Stomach (tissue), 9 donors: Measurements from ENCODE around the gene PARS2. TPM values are rescaled to one million over a fixed set of nuclear protein-coding genes. Genes with fewer than 3 reads are reported as not detected.

ENCODE experiments used
- DNase-seq, 2 donors: peaks; one replicate each; pipeline versions ENCODE4 v3.0.0 to v3.0.0-alpha.2; 2013 to 2019
- H3K27ac ChIP-seq, 5 donors: fragments of 200-600 bp in 4 of 5; sonication (generic) in 4 of 5; one replicate each; pipeline ENCODE4 v1.5.1; 2013 to 2019; ENCODE audit warnings: mild to moderate bottlenecking in 1 of 5, moderate library complexity in 1 of 5
- H3K27me3 ChIP-seq, 3 donors: fragments of 200-600 bp; sonication (generic); one replicate each; pipeline ENCODE4 v1.5.1; 2017 to 2019; ENCODE audit warnings: mixed run types in 1 of 3
- H3K36me3 ChIP-seq, 4 donors: fragments of 200-600 bp; sonication (generic); 1 replicate in 3 of 4; 2 replicates in 1 of 4; pipeline ENCODE4 v1.5.1; 2016 to 2019
- H3K4me1 ChIP-seq, 4 donors: fragments of 200-600 bp; sonication (generic); one replicate each; pipeline ENCODE4 v1.5.1; 2016 to 2019
- H3K4me3 ChIP-seq, 4 donors: fragments of 200-600 bp; sonication (generic) in 3 of 4; one replicate each; pipeline ENCODE4 v1.5.1; 2016 to 2019; ENCODE audit warnings: mild to moderate bottlenecking in 1 of 4
- H3K9me3 ChIP-seq, 4 donors: fragments of 200-600 bp; sonication (generic); one replicate each; pipeline ENCODE4 v1.5.1; 2016 to 2019
- CTCF ChIP-seq, 7 experiments: fragments of 450-650 bp in 4 of 7; fragments of 200-600 bp in 3 of 7; sonication (generic) in 3 of 7; IDR thresholded peaks; one replicate each; pipeline ENCODE4 v1.5.1; 2016 to 2019; ENCODE audit warnings: antibody characterized with exemption in 7 of 7, control low read depth in 2 of 7, mild to moderate bottlenecking in 1 of 7
- EP300 ChIP-seq: sonication (generic); formaldehyde crosslinking; IDR thresholded peaks from one replicate; pipeline ENCODE4 v1.6.1; 2017; ENCODE audit warnings: antibody characterized with exemption
- POLR2A ChIP-seq, 4 donors: fragments of 450-650 bp; IDR thresholded peaks; one replicate each; pipeline ENCODE4 v1.6.1; 2016; ENCODE audit warnings: antibody characterized with exemption in 4 of 4, control low read depth in 2 of 4, mild to moderate bottlenecking in 1 of 4, moderate library complexity in 1 of 4
- POLR2AphosphoS5 ChIP-seq, 3 donors: sonication (generic); formaldehyde crosslinking; IDR thresholded peaks; one replicate each; pipeline ENCODE4 v1.6.1; 2016; ENCODE audit warnings: antibody characterized with exemption in 3 of 3
- WGBS, 5 donors: extraction: QIAGEN DNeasy Blood & Tissue Kit in 3 of 5; methylation state at CpG; one replicate each; pipeline versions ENCODE4 v1.1.5 to v1.1.7; 2013 to 2018; 5-methylcytosine and 5-hydroxymethylcytosine counted together
- intact Hi-C: fragments of 100-400 bp; cut with DNase I; formaldehyde crosslinking; loops from one replicate; pipeline ENCODE4 v1.15.1; 2023; ENCODE audit warnings: low total_unique reads
- polyA plus RNA-seq, 3 donors: library from polyadenylated mRNA; stranded (reverse); fragments of 200-250 nt; gene quantifications; one replicate each; pipeline ENCODE4 v1.2.3, GENCODE V29; 2013
- total RNA-seq, 5 donors: library from RNA; depleted of rRNA; stranded (reverse); fragments of >200 nt; gene quantifications; one replicate each; pipeline versions ENCODE4 v1.1.0 to v1.2.3, GENCODE V29; 2014 to 2016
- donor health status: healthy with polysubstance abuse.
- donor health status: Bipolar disorder and iron deficiency.
- donor health status: healthy.

PARS2 gene
- total and polyA plus RNA-seq, 8 donors, result 0.29 to 3.6 (median 1.8) TPM; not detected in 1

GRCh38 chr1:54763816-54764132 is 549 bp downstream of the PARS2 start:
- peaks cover under 1 to 7% (median 4%) of the 10 kb centered on the region in 4 donors for H3K36me3 ChIP-seq
- H3K9me3 ChIP-seq, result no peaks in the 10 kb centered on the region
- peak overlapping the region; percentile 58 to 90 (median 79) for H3K27ac ChIP-seq
- H3K4me3 ChIP-seq, result peak overlapping the region; percentile 76 to 95 (median 82)
- H3K27me3 ChIP-seq, result no peaks in the 10 kb centered on the region
- WGBS, 5 donors, result 1 to 3% (median 1%) methylated on average over 11 of the region's 11 CpGs
- intact Hi-C loops, result no loop called here
- no peak for DNase-seq
- TF ChIP-seq EP300 (no peak), CTCF (IDR thresholded peaks at IDR 0.05) (no peak)
- peaks cover 6 to 26% (median 15%) of the 10 kb centered on the region in 4 donors for H3K4me1 ChIP-seq

- Histone ChIP-seq H3K4me3 (no peak overlapping the region), H3K27ac (no peak overlapping the region), H3K36me3 (peaks cover 14 to 42% (median 35%) of the 10 kb centered on the region in 4 donors), H3K9me3 (no peaks in the 10 kb centered on the region), H3K4me1 (peaks cover 6 to 14% (median 10%) of the 10 kb centered on the region in 4 donors), H3K27me3 (no peaks in the 10 kb centered on the region)
- 91 to 94% (median 92%) methylated on average over 16 to 20 of the region's 20 CpGs for WGBS, 5 donors
- TF ChIP-seq POLR2A (IDR thresholded peaks at IDR 0.05) (no peak), POLR2AphosphoS5 (IDR thresholded peaks at IDR 0.05) (no peak), EP300 (no peak)
- intact Hi-C loops, result no loop called here
- DNase-seq, result no peak
Observed at GRCh38 chr1:54758678-54759348, 5.5 kb downstream of the PARS2 start.

- no peak for DNase-seq
- no peaks in the 10 kb centered on the region for H3K9me3 ChIP-seq
- H3K27me3 ChIP-seq, result no peaks in the 10 kb centered on the region
- 93 to 100% (median 95%) methylated on average over 3 to 9 of the region's 9 CpGs for WGBS, 5 donors
- no peak overlapping the region for H3K27ac ChIP-seq
- TF ChIP-seq POLR2A (IDR thresholded peaks at IDR 0.05), result no peak
- TF ChIP-seq CTCF (IDR thresholded peaks at IDR 0.05), result no peak
- TF ChIP-seq EP300, result no peak
- no peak for TF ChIP-seq POLR2AphosphoS5 (IDR thresholded peaks at IDR 0.05)
- intact Hi-C loops, result no loop called here
- H3K4me3 ChIP-seq, result no peak overlapping the region
- peaks cover 0 to 4% (median under 1%) of the 10 kb centered on the region in 4 donors for H3K4me1 ChIP-seq
- H3K36me3 ChIP-seq, result peaks cover 14 to 42% (median 35%) of the 10 kb centered on the region in 4 donors
Observed at GRCh38 chr1:54757833-54758232, 6.5 kb downstream of the PARS2 start.

DNA sequence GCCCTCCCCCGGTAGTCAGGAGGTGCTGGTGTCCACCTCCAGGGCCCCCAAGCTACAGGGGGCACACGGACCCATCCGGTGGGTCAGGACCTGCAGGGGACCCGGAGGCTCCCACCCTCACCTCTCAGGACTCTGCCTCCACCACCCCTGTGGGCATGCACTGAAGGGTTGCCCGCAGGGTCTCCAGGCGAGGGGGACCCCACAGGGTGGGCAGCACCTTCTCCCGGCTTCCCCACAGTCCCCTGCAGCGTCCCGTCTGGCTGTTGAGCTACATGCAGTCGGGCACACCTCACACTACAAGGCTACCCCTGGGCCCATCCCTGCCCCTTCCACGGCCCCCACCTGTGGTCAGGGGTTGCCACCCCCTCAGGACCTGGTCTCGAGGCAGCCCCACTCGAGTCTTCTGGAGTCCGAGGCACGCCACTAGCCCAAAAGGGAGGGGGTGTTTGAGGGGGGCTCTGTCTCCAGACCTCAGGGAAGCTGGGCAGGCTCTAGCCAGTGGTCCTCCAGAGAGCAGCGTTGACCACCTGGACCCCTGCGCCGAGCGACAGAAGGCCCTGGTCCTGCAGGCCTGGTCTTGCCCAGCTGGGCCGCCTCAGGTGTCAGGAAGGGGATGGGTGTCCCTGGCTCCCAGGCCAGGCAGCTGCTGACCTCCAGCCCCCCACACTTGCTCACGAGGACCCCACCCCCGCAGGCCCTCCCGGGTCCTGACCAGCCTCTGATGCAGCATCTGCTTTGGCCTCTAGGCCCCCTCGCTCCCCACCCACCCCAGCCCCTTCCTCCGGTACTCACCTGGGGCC is 9.6 kb downstream of the PARS2 start:
- H3K36me3 ChIP-seq, result peaks cover 14 to 42% (median 35%) of the 10 kb centered on the region in 4 donors
- intact Hi-C loops, result no loop called here
- DNase-seq, result no peak
- H3K4me1 ChIP-seq, result no peaks in the 10 kb centered on the region
- no peak overlapping the region for H3K27ac ChIP-seq
- no peaks in the 10 kb centered on the region for H3K27me3 ChIP-seq
- no peaks in the 10 kb centered on the region for H3K9me3 ChIP-seq
- WGBS, 5 donors, result 88 to 94% (median 92%) methylated on average over 15 to 25 of the region's 25 CpGs
- TF ChIP-seq POLR2AphosphoS5 (IDR thresholded peaks at IDR 0.05) (no peak), EP300 (no peak), CTCF (IDR thresholded peaks at IDR 0.05) (no peak), POLR2A (IDR thresholded peaks at IDR 0.05) (no peak)
- no peak overlapping the region for H3K4me3 ChIP-seq
